ENCODE data around the gene RHOT2. TPM values are rescaled to one million over a fixed set of nuclear protein-coding genes. Genes with fewer than 3 reads are reported as not detected.

Gene RHOT2
- 100 to 1,000 TPM; 124 to 138 (median 127) TPM for total RNA-seq
- long read RNA-seq, donor 1, transcript RHOT2-201 (19 exons, 2,539 nt) = major isoform, 58 of 303 reads
- long read RNA-seq, donor 1, partial matches to known transcripts = 50 of 303 reads
- long read RNA-seq, donor 1, other reads (novel, unspliced or antisense) = 194 of 303 reads
- long read RNA-seq, donor 2, transcript RHOT2-201 (19 exons, 2,539 nt) = major isoform, 40 of 101 reads
- long read RNA-seq, donor 2, partial matches to known transcripts = 9 of 101 reads
- long read RNA-seq, donor 2, other reads (novel, unspliced or antisense) = 52 of 101 reads

DNA sequence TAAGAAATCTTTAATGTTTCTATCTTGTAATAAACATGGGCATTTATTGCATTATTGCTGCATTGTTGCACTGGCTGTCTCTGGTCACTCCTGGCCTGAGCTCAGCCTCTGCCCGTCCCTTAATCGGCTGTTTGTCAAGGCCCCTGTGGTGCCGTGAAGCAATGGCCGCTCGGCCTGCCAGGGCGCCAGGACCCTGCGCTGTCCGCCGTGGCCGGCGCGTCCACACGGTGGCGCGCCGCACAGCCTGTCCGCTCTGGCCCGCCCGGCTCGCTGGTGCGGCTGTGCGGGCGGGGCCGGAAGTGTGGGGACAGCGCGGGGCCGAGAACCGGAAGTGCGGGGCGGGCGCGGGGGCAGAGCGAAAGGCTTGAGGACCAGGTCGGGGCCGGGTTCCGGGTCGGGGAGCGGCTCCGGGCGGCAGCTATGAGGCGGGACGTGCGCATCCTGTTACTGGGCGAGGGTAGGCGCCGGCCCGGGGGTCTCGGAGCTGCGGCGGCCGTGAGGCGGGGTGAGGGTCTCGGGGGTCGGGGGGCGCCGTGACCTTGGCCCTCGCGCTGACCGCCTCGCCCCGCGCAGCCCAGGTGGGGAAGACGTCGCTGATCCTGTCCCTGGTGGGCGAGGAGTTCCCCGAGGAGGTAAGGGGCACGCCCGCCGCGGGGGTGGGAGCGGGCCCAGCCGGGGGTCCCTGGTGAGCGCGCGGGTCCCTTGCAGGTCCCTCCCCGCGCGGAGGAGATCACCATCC lies at the start of gene RHOT2:
TSS of gene RHOT2 (plus strand) at position 353 of the 739 bp plus-strand sequence. CDS start at position 421, 68 bp downstream.
- Histone ChIP-seq H3K4me3 (peak within 1 kb of the TSS; percentile 95), H3K9me3 (no peaks in the 10 kb centered on the region), H3K4me1 (ENCODE audit: low read depth) (peaks cover 8% of the 10 kb centered on the region), H3K36me3 (ENCODE audit: low read depth) (peaks cover 12% of the 10 kb centered on the region)
- intact Hi-C loops (cut with DNase I, micrococcal nuclease) = loop anchor here (10.0 kb wide), 1 partner anchor 93 kb away; no protein-coding TSS in a partner anchor
- ATAC-seq (peak; percentile 97), DNase-seq (peak; percentile 94 to 97 (median 96))
- TF ChIP-seq CTCF (IDR thresholded peaks at IDR 0.05) = peak; percentile 96

GRCh38 chr16:619476-620100 lies 48.3 kb upstream of the RHOT2 start:
- Histone ChIP-seq H3K36me3 (ENCODE audit: low read depth) (no peaks in the 10 kb centered on the region), H3K4me1 (ENCODE audit: low read depth) (peaks cover 10% of the 10 kb centered on the region), H3K9me3 (no peaks in the 10 kb centered on the region), H3K4me3 (no peak overlapping the region)
- ATAC-seq (no peak), DNase-seq (no peak)
- intact Hi-C loops (cut with DNase I, micrococcal nuclease) = no loop called here
- no peak for TF ChIP-seq CTCF (IDR thresholded peaks at IDR 0.05)

DNA sequence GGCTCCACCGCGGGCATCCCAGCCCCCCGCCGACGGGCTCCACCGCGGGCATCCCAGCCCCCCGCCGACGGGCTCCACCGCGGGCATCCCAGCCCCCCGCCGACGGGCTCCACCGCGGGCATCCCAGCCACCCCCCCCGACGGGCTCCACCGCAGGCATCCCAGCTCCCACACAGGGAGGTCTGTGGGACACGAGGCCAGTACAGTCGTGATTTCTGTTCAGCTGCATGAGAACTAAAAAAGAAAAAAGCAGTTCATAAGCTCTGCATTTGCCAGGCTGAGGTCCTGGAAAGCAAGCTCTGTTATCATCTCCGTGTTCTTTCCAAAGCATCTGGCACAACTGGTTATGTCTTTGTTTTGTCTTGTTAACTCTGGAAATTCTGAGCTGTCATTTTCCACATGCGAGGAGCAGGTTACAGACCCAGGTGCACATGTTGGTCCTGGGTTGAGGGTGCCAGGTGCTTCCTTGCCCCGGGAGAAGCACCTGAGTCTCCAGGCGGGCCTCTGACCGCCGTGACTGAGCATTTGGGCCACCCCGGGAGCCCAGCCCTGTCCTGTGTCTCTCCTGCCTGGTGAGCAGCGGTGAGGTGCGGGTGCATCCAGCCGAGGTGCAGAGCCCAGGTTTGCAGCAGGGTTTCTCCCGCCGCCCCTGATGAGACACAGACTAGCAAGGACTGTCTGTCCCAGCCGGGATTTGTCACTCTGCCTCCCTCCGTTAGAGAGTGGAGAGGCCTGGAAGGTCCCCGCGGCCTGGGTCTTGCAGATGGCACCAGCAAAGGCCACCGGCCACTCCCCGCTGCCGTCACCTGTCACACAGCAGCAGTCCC lies 47.0 kb upstream of the RHOT2 start:
- H3K36me3 ChIP-seq (ENCODE audit: low read depth) = no peaks in the 10 kb centered on the region
- peaks cover 10% of the 10 kb centered on the region for H3K4me1 ChIP-seq (ENCODE audit: low read depth)
- no peak for DNase-seq
- no peak for TF ChIP-seq CTCF (IDR thresholded peaks at IDR 0.05)
- intact Hi-C loops (cut with DNase I, micrococcal nuclease) = no loop called here
- no peak for ATAC-seq
- H3K9me3 ChIP-seq = no peaks in the 10 kb centered on the region
- H3K4me3 ChIP-seq = no peak overlapping the region

DNA sequence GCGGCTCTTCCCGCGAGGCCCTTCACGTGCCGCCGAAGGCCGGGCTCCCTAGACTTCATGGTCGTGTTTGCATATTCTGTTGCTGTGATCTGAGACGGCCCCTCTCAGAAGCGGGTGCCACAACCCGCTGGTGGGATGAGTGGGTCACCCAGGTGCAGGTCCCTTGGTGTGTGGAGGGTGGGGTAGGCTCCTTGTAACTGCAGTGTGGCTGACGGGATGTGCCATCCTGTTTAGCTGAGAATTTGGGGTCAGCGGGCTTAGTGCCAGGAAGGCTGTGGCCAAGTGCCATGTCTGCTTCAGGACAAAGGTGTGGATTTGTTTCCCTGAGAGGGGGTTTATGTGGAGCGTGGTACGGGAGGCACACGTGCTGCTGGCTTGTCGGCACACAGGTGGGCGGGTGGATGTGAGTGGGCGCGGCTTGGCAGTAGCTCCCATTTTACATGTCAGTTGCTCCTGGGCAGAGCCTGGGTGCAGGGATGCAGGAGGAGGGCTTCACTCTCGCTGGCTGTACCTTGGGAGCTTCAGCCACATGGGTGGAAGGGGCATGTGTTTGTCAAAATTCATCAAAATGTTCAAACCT lies 46.3 kb upstream of the RHOT2 start:
- Histone ChIP-seq H3K36me3 (ENCODE audit: low read depth) (no peaks in the 10 kb centered on the region), H3K4me3 (no peak overlapping the region), H3K9me3 (no peaks in the 10 kb centered on the region), H3K4me1 (ENCODE audit: low read depth) (peaks cover 8% of the 10 kb centered on the region)
- no peak for TF ChIP-seq CTCF (IDR thresholded peaks at IDR 0.05)
- intact Hi-C loops (cut with DNase I, micrococcal nuclease) = no loop called here
- ATAC-seq (peak; percentile 13), DNase-seq (no peak)

- H3K9me3 ChIP-seq = no peaks in the 10 kb centered on the region
- no peak for TF ChIP-seq CTCF (IDR thresholded peaks at IDR 0.05)
- DNase-seq (no peak), ATAC-seq (no peak)
- intact Hi-C loops (cut with DNase I, micrococcal nuclease) = no loop called here
- no peak overlapping the region for H3K4me3 ChIP-seq
- peaks cover 2% of the 10 kb centered on the region for H3K4me1 ChIP-seq (ENCODE audit: low read depth)
- H3K36me3 ChIP-seq (ENCODE audit: low read depth) = no peaks in the 10 kb centered on the region
Measured at GRCh38 chr16:622920-623280, 45.0 kb upstream of the RHOT2 start.
